Measurements from ENCODE around the gene GPR143. TPM values are rescaled to one million over a fixed set of nuclear protein-coding genes. Genes with fewer than 3 reads are reported as not detected.

Gene GPR143
- total and polyA plus RNA-seq, 9 donors: 1.4 to 4.7 (median 3.5) TPM

- no peak overlapping the region for H3K4me3 ChIP-seq
- H3K27ac ChIP-seq: no peak overlapping the region
- TF ChIP-seq CTCF (IDR thresholded peaks at IDR 0.05) (no peak), POLR2A (IDR thresholded peaks at IDR 0.05) (no peak), EP300 (IDR thresholded peaks at IDR 0.05) (no peak)
- DNase-seq: no peak
- H3K9me3 ChIP-seq: no peaks in the 10 kb centered on the region
- no peaks in the 10 kb centered on the region for H3K27me3 ChIP-seq
- H3K4me1 ChIP-seq (ENCODE audit: insufficient read depth): no peaks in the 10 kb centered on the region
- 74 to 87% (median 81%) methylated on average over 8 of the region's 8 CpGs for WGBS, 3 donors
- H3K36me3 ChIP-seq: no peaks in the 10 kb centered on the region
- intact Hi-C loops (cut with DNase I): no loop called here
Measured at GRCh38 chrX:9710332-9710731, 55.3 kb downstream of the GPR143 start.

DNA sequence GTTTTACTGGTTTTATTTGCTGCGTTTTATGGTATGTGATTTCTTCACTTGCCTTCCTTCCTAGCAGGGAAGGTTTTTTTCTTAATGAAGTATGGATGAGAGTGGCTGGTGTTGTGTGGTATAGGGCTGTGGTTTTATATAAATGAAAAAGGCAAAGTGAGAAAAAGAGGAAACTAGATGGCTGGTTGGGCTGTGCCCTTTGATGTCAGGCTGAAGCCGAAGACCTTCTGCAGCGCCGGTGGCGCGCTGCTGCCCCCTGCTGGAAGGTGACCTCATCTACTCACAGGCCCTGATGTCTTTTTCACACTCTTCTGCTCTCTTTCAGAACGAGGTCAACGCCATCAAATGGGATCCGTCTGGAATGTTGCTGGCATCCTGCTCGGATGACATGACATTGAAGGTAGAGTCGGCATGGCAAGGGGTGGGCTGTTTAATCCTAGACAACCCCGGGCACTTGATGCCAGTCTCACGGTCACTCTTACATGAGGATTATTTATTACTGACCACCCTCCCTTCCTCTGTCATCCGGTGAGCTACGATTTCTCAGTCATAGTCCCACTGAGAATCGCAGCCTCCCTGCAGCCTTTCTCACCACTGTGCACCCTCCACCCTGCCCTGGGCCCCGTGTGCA is 56.6 kb downstream of the GPR143 start:
- intact Hi-C loops (cut with DNase I): no loop called here
- Histone ChIP-seq H3K4me1 (ENCODE audit: insufficient read depth) (no peaks in the 10 kb centered on the region), H3K9me3 (no peaks in the 10 kb centered on the region), H3K27ac (no peak overlapping the region), H3K36me3 (no peaks in the 10 kb centered on the region), H3K4me3 (no peak overlapping the region), H3K27me3 (no peaks in the 10 kb centered on the region)
- peak; percentile 61 to 86 (median 79) for DNase-seq
- WGBS, 3 donors: 23 to 28% (median 27%) methylated on average over 17 of the region's 17 CpGs
- TF ChIP-seq POLR2A (IDR thresholded peaks at IDR 0.05): no peak
- TF ChIP-seq CTCF (IDR thresholded peaks at IDR 0.05): peak; percentile 52 to 66 (median 60)

DNA sequence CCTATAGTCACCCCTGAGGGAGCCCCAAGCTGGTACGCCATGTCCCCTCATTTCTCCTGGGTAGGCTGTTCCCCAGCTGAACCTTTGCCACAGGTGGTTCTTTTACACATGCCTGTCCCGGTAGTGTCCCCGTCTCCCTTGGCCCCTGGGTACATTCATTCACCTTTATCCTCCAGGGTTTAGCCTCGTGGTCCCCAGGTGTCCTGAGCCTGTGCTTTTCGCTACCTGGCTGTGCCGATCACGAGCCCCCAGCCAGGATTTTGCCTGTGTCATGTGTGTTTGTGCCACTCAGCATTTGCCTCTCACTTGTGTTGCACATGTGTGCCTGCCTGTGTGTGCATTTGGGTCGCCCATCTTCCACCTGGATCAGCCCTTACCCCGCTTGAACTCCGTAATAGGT is 57.6 kb downstream of the GPR143 start:
- Histone ChIP-seq H3K36me3 (no peaks in the 10 kb centered on the region), H3K4me3 (no peak overlapping the region), H3K4me1 (ENCODE audit: insufficient read depth) (no peaks in the 10 kb centered on the region), H3K27ac (no peak overlapping the region), H3K27me3 (no peaks in the 10 kb centered on the region), H3K9me3 (no peaks in the 10 kb centered on the region)
- DNase-seq: no peak
- no peak for TF ChIP-seq EP300 (IDR thresholded peaks at IDR 0.05)
- TF ChIP-seq POLR2A (IDR thresholded peaks at IDR 0.05): no peak
- no peak for TF ChIP-seq CTCF (IDR thresholded peaks at IDR 0.05)
- intact Hi-C loops (cut with DNase I): no loop called here
- WGBS, 3 donors: 87 to 90% (median 90%) methylated on average over 10 of the region's 10 CpGs

DNA sequence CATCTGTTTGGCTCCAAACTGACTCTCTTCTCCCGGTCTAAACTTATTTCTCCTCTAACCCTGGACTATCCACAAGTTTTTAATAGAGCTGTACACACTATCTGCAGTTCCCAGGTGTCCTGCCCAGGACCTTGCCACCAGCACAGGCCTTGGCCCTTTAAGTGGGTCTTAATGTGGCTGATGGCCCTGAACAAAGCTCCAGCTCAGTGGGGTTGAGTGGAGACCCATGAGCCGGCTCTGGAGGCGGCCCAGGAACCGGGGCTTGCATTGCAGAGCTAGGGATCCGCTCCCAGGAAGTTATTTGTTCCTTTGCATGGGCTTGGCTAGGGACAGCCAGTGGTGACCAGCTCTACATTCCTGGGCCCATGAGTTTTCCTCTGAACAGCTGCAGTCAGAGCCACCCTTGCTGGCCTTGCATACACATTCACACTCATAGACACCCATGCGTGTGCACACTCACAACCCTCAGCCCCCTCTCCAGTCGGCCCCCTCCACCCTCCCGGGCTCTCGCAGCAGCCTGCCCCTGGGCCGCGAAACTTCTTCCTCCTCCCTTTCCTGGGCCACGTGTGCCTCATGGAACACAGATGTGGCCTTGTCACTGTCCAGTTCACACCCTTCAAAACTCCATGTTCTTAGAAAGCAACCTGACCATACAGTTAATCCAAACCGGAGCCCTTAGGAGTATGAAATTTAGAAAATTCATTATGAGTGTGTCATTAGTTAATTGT is 58.2 kb downstream of the GPR143 start:
- H3K4me3 ChIP-seq: no peak overlapping the region
- no peak for TF ChIP-seq CTCF (IDR thresholded peaks at IDR 0.05)
- no peaks in the 10 kb centered on the region for H3K27me3 ChIP-seq
- no peak for DNase-seq
- no peaks in the 10 kb centered on the region for H3K4me1 ChIP-seq (ENCODE audit: insufficient read depth)
- H3K9me3 ChIP-seq: no peaks in the 10 kb centered on the region
- WGBS, 3 donors: 74 to 83% (median 82%) methylated on average over 13 of the region's 13 CpGs
- H3K36me3 ChIP-seq: no peaks in the 10 kb centered on the region
- intact Hi-C loops (cut with DNase I): no loop called here
- no peak overlapping the region for H3K27ac ChIP-seq

Data from ovary (tissue), 9 donors.